Measurements from ENCODE around the gene ANKRD65.
"Not testable (repeated sequence)": the region's sequence is repeated elsewhere in the genome, so short reads cannot be mapped to it uniquely, and the experiment has no call there.

- TF ChIP-seq POLR2A (IDR thresholded peaks at IDR 0.05; ENCODE audit: low read depth, low read length); EZH2 (IDR thresholded peaks at IDR 0.05; ENCODE audit: borderline replicate concordance, low read depth, low read length, severe bottlenecking); POLR2AphosphoS5 (IDR thresholded peaks at IDR 0.05; ENCODE audit: insufficient read depth, low read depth, low read length); GATA2 (IDR thresholded peaks at IDR 0.05; ENCODE audit: insufficient read depth, insufficient read length, low read depth, low read length); MAX (IDR thresholded peaks at IDR 0.05; ENCODE audit: insufficient read depth, insufficient read length); FOS (IDR thresholded peaks at IDR 0.05; ENCODE audit: borderline replicate concordance, insufficient read depth, low read length); JUN (IDR thresholded peaks at IDR 0.05; ENCODE audit: borderline replicate concordance, insufficient read depth, insufficient read length, low read depth): not testable (repeated sequence)
- TF ChIP-seq, protein P1, sequence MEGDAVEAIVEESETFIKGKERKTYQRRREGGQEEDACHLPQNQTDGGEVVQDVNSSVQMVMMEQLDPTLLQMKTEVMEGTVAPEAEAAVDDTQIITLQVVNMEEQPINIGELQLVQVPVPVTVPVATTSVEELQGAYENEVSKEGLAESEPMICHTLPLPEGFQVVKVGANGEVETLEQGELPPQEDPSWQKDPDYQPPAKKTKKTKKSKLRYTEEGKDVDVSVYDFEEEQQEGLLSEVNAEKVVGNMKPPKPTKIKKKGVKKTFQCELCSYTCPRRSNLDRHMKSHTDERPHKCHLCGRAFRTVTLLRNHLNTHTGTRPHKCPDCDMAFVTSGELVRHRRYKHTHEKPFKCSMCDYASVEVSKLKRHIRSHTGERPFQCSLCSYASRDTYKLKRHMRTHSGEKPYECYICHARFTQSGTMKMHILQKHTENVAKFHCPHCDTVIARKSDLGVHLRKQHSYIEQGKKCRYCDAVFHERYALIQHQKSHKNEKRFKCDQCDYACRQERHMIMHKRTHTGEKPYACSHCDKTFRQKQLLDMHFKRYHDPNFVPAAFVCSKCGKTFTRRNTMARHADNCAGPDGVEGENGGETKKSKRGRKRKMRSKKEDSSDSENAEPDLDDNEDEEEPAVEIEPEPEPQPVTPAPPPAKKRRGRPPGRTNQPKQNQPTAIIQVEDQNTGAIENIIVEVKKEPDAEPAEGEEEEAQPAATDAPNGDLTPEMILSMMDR (IDR thresholded peaks at IDR 0.05; ENCODE audit: extremely low read depth in 1 of 2, insufficient read depth in 1 of 2, low read depth in 1 of 2, low read length in 2 of 2), result not testable (repeated sequence)
Measured at GRCh38 chr1:1459156-1459555, 38.1 kb upstream of the ANKRD65 start.
